Lower leg skin (tissue), 3 donors: Measurements from ENCODE around the gene TP53RK.

Experiments used
- CTCF ChIP-seq, 3 donors: fragments of 450-650 bp; IDR thresholded peaks; one replicate each; pipeline ENCODE4 v1.5.1; 2016; ENCODE audit warnings: antibody characterized with exemption in 3 of 3, mild to moderate bottlenecking in 3 of 3, moderate library complexity in 2 of 3
- POLR2A ChIP-seq, 2 donors: fragments of 450-650 bp; IDR thresholded peaks; one replicate each; pipeline ENCODE4 v1.6.1; 2016 to 2017; ENCODE audit warnings: antibody characterized with exemption in 2 of 2, mild to moderate bottlenecking in 1 of 2, moderate library complexity in 1 of 2

- TF ChIP-seq CTCF (IDR thresholded peaks at IDR 0.05) (no peak), POLR2A (IDR thresholded peaks at IDR 0.05) (no peak)
Observed at GRCh38 chr20:46644733-46645132, 44.5 kb downstream of the TP53RK start.
